ENCODE results near the gene MCOLN1. TPM values are rescaled to one million over a fixed set of nuclear protein-coding genes. Genes with fewer than 3 reads are reported as not detected.

MCOLN1 gene
- total RNA-seq, 2 donors from 2014 or later = 17.8 to 26.5 TPM

DNA sequence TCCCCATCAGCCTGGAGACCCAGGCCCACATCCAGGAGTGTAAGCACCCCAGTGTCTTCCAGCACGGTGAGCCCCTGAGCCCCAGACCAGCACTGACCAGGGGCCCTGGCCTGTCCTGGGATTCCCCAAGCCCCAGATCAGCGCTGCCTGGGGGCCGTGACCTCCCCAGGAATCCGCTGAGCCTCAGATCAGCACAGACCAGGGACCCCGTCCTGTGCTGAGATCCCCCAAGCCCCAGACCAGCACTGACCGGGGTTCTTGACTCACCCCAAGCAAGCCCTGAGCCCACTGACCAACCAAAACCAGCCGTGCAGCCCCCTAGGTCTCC, 5.7 kb downstream of the MCOLN1 start:
- peaks cover 4% of the 10 kb centered on the region for H3K4me1 ChIP-seq
- TF ChIP-seq, protein P1, sequence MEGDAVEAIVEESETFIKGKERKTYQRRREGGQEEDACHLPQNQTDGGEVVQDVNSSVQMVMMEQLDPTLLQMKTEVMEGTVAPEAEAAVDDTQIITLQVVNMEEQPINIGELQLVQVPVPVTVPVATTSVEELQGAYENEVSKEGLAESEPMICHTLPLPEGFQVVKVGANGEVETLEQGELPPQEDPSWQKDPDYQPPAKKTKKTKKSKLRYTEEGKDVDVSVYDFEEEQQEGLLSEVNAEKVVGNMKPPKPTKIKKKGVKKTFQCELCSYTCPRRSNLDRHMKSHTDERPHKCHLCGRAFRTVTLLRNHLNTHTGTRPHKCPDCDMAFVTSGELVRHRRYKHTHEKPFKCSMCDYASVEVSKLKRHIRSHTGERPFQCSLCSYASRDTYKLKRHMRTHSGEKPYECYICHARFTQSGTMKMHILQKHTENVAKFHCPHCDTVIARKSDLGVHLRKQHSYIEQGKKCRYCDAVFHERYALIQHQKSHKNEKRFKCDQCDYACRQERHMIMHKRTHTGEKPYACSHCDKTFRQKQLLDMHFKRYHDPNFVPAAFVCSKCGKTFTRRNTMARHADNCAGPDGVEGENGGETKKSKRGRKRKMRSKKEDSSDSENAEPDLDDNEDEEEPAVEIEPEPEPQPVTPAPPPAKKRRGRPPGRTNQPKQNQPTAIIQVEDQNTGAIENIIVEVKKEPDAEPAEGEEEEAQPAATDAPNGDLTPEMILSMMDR (IDR thresholded peaks at IDR 0.05) = no peak
- no peaks in the 10 kb centered on the region for H3K27me3 ChIP-seq
- no peaks in the 10 kb centered on the region for H3K9me3 ChIP-seq
- no peak overlapping the region for H3K27ac ChIP-seq
- intact Hi-C loops (cut with DNase I) = no loop called here
- H3K36me3 ChIP-seq = no peaks in the 10 kb centered on the region
- no peak overlapping the region for H3K9ac ChIP-seq (ENCODE audit: low read depth in 2 of 2, low read length in 2 of 2)
- no peak for DNase-seq
- no peak overlapping the region for H3K4me3 ChIP-seq

- H3K4me1 ChIP-seq = no peaks in the 10 kb centered on the region
- no peaks in the 10 kb centered on the region for H3K36me3 ChIP-seq
- no peaks in the 10 kb centered on the region for H3K27me3 ChIP-seq
- no peak for DNase-seq
- H3K9ac ChIP-seq (ENCODE audit: low read depth in 2 of 2, low read length in 2 of 2) = no peak overlapping the region
- no peak overlapping the region for H3K4me3 ChIP-seq
- H3K9me3 ChIP-seq = no peaks in the 10 kb centered on the region
- H3K27ac ChIP-seq = no peak overlapping the region
- TF ChIP-seq, protein P1 (IDR thresholded peaks at IDR 0.05) = no peak
- intact Hi-C loops (cut with DNase I) = no loop called here
Measured at GRCh38 chr19:7528522-7529245, 6.3 kb downstream of the MCOLN1 start.

GRCh38 chr19:7529246-7529600, 6.8 kb downstream of the MCOLN1 start:
- TF ChIP-seq, protein P1 (IDR thresholded peaks at IDR 0.05) = no peak
- Histone ChIP-seq H3K4me1 (no peaks in the 10 kb centered on the region), H3K27ac (no peak overlapping the region), H3K36me3 (no peaks in the 10 kb centered on the region), H3K27me3 (no peaks in the 10 kb centered on the region), H3K9me3 (no peaks in the 10 kb centered on the region), H3K9ac (ENCODE audit: low read depth in 2 of 2, low read length in 2 of 2) (no peak overlapping the region), H3K4me3 (no peak overlapping the region)
- intact Hi-C loops (cut with DNase I) = no loop called here
- DNase-seq = no peak

- no peaks in the 10 kb centered on the region for H3K27me3 ChIP-seq
- no peaks in the 10 kb centered on the region for H3K4me1 ChIP-seq
- no peak overlapping the region for H3K9ac ChIP-seq (ENCODE audit: low read depth in 2 of 2, low read length in 2 of 2)
- H3K27ac ChIP-seq = no peak overlapping the region
- TF ChIP-seq, protein P1 (IDR thresholded peaks at IDR 0.05) = no peak
- intact Hi-C loops (cut with DNase I) = no loop called here
- no peaks in the 10 kb centered on the region for H3K9me3 ChIP-seq
- no peak for DNase-seq
- H3K36me3 ChIP-seq = no peaks in the 10 kb centered on the region
- no peak overlapping the region for H3K4me3 ChIP-seq
Measured at GRCh38 chr19:7529610-7530490, 7.4 kb downstream of the MCOLN1 start.

DNA sequence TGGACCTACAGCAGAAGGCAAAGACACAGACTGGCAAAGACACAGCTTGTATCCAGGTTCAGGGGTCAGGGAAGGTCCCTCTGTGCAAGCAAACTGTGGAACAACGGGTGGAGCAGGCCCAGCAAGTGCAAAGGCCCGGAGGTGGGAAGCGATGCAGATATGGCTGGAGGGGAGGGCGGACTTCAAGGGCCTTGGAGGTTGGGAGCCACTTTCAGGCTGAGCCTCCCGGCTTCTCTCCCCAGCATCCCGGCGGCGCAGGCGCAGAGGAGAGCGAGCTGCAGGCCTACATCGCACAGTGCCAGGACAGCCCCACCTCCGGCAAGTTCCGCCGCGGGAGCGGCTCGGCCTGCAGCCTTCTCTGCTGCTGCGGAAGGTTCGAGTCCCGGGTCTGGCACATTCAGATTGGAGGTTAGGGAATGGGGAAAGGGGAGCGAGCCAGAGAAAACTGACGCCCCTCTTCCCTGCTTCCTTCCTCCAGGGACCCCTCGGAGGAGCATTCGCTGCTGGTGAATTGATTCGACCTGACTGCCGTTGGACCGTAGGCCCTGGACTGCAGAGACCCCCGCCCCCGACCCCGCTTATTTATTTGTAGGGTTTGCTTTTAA, 11.0 kb downstream of the MCOLN1 start:
- Histone ChIP-seq H3K27me3 (no peaks in the 10 kb centered on the region), H3K27ac (peak overlapping the region; percentile 73), H3K9me3 (no peaks in the 10 kb centered on the region), H3K36me3 (no peaks in the 10 kb centered on the region), H3K9ac (ENCODE audit: low read depth in 2 of 2, low read length in 2 of 2) (peak overlapping the region; percentile 78 to 91), H3K4me1 (peaks cover 4% of the 10 kb centered on the region), H3K4me3 (peak overlapping the region; percentile 77)
- TF ChIP-seq, protein P1 (IDR thresholded peaks at IDR 0.05) = no peak
- peak; percentile 76 for DNase-seq
- intact Hi-C loops (cut with DNase I) = no loop called here
